Activated CD4-positive, alpha-beta T cell treated with anti-CD3 and anti-CD28 coated beads, Interleukin-2, Interleukin-6, amounts not matched to agents 100 ng/mL and 50 ng/mL, durations not matched to agents 16 hours and 8 hours (primary cell): ENCODE measurements around the gene RBM6.
"Not testable (repeated sequence)": the region's sequence is repeated elsewhere in the genome, so short reads cannot be mapped to it uniquely, and the experiment has no call there.

Experiments used
- DNase-seq: peaks from one replicate; pipeline ENCODE4 v3.0.0-alpha.2; 2020

The RBM6 gene

DNA sequence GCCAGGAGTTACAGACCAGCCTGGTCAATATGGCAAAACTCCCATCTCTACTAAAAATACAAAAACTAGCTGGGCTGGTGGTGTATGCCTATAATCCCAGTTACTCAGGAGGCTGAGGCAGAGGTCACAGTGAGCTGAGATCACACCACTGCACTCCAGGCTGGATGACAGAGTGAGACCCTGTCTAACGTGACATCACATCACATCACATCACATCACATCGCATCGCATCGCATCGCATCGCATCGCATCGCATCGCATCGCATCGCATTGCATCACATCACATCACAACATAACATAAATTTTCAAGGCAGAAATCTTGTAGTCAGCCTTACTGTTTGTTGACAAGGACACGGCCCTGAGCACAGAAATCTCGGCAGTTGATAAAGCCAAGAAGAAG, 44.4 kb downstream of the RBM6 start:
- DNase-seq = no peak

DNA sequence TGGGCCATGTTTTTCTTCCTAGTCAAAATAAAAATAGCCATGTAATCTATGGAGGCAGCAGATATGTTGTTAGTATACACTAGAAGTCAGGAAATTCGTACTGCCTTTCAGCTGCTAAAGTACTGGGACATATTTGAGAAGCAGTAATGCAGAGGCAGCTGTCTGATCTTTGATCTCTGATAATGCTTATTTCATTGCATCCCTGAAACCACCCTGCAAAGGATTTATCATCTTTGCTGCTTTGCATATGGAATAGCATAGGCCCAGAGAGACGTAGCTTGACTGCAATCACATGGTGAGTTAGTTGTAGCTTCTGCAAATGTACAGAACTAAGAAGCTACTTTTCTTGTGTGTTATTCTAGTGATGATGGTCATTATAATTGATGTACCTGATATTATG, 52.4 kb downstream of the RBM6 start:
- DNase-seq = no peak

DNA sequence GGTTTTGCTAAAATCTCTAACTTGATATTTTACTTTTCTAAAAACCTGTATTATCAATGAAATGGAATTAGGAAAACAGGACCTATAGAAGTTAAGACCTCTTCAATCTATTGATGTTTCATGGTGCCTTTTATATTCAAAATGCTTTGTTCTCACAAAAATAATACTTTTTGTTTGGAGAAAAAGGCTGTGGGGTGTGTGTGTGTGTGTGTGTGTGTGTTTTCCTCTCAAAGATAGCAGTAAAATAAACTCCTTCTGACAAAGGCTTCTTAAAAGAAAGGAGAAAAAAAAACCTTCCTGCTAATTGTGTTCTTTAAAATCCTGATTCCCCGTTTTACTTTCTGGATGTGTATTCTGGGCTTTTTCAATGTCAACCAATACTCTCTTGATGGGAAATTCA, 54.5 kb downstream of the RBM6 start:
- no peak for DNase-seq

DNA sequence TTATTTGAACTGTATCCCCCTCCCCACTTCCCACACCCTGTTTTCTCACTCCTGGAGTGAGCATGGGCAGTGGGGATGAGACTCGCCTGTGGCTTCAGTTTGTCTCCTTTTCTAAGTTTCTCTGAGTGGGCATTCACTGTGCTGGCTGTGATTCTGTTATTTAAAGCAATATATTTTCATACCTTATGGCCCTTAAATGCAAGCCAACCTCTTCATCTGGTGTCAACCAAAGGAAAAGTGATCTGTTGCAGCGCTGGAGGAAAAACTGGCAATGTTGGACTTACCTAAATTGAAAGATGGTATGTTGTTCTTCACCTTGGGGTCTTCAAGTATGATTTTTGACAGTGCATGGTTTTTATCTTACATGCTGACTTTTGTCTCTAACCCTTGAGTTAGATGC, 56.1 kb downstream of the RBM6 start:
- no peak for DNase-seq

DNA sequence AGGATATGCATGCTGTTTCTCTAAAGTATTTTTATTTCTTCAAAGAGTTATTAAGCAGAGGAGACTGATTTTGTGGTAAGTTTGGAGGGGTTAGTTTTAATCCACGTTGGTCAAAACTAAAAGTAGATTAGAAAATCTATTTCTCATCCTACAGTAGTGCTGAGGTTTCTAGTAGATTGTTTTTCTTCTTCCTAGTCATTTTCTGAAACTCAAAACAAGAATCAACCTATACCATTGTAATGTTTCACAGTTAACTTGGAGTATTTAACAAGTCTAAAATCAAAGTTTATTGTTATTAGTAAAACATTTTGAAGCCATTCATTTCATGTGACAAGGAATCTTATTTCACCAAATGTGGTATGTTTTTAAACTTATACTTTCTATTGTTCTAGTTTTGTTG, 57.9 kb downstream of the RBM6 start:
- no peak for DNase-seq

DNA sequence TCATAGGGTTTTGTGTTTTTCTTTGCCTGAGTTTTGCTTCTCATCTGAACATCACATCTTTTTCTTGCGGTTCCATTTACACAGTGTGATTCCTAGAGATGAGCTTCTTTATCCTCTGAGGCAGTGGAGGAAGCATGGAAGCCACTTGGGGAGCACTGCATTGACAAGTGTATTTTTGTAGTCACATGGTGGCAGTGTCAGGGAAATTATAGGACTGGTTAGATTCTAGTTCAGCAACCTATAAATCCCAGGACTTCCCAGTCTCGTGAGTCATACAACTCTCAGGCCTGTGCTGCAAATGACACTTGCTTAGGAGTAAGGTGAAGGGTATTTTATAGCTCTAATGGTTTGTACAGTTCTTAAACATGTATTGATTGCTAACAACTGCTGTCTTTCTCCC, 58.4 kb downstream of the RBM6 start:
- no peak for DNase-seq

DNA sequence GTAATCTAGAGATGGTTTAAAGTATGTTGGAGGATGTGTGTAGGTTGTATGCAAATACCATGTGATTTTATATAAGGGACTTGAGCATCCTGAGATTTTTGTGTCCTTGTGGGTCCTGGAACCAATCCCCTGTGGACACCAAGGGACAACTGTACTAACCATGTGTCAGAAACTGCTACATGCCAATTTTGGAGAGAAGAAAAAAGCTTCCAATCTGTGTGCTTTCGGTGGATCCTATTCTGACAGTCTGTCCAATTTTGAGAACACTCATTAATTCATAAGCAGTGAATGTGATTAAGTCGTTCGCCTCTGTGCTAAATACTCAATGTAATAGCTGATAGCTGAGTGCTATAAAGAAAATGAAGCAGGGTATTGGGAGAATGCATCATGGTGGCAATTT, 61.6 kb downstream of the RBM6 start:
- DNase-seq = no peak

DNA sequence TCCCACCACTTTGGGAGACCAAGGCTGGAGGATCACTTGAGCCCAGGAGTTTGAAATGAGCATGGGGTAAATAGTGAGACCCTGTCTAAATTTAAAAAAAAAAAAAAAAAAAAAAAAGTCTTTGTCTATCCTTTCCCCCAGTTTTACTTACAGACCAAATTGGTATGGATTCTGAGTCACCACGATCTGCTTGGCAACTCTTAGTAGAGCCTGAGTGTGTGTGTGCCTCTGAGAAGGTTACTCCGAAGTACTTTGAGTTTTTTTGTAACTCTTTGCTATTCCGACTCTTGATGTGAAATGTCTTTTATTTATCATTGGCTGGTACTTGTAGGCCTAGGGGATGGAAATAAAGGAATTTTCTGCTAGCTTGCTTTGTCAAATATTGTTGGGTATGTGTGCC, 63.3 kb downstream of the RBM6 start:
- no peak for DNase-seq

DNA sequence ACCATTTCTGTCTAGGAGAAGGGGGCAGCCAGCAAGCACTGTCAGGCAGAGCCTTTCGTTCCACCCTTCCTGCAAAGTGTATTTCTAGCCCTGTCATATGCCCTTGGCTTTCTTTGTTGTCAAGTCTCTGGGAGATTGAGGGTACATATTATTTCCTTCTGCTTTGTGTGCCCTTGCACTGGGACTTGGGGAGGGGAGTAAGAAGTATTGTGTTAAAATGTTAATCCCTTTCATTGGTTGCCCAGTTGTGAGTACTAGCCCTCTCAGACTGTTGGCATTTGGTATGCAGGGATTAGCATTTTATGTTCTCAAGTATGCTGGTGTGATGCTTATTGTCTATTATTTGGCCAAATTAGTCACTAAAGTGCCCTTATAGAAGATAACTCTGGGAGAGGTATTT, 63.9 kb downstream of the RBM6 start:
- no peak for DNase-seq

DNA sequence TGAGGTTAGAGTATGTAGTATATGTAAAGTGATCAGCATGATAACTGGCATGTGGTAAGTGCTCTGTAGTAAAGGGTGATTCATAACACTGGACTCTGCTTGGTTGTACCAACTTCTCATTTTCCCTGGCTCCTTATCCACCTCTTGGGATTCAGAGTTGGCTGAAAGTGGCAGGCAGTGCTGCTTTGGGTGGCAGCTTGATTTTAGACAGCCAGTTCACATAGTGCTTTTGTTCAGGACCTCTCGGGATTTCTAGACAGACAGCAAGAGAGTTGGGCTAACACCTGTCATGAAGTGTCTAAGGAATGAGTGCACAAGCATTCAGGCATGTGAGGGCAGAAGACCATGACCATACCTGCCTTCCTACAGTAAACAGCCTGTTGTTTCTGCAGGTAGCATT, 69.0 kb downstream of the RBM6 start:
- DNase-seq = no peak

DNA sequence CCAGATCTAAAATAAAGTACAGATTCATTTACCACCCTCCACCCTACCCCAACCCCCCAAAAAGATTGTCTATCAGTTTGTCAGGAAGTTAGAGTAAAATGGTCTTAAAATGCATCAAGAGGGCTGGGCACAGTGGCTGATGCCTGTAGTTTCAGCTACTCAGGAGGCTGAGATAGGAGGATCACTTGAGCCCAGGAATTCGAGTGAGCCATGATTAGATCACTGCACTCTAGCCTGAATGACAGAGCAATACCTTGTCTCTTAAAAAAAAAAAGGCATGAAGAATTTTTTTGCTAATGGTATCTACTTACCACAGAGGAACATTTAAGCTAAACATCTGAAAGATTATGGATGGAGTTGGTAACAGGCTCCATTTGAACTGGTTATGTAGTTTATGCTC, 71.0 kb downstream of the RBM6 start:
- no peak for DNase-seq

DNA sequence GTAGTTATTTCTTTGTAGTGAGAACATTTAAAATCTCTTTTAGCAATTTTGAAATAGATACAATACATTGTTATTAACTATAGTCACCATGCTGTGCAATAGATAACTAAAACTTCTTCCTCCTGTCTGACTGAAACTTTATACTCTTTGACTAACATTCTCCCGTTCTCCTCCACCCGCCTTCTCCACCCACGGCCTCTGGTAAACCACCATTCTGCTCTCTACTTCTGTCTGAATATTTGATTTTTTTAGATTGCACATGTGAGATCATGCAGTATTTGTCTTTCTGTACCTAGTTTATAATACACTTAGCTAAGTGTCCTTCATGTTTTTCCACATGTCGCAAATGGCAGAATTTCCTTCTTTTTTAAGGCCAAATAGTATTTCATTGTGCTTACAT, 76.0 kb downstream of the RBM6 start:
- no peak for DNase-seq

DNA sequence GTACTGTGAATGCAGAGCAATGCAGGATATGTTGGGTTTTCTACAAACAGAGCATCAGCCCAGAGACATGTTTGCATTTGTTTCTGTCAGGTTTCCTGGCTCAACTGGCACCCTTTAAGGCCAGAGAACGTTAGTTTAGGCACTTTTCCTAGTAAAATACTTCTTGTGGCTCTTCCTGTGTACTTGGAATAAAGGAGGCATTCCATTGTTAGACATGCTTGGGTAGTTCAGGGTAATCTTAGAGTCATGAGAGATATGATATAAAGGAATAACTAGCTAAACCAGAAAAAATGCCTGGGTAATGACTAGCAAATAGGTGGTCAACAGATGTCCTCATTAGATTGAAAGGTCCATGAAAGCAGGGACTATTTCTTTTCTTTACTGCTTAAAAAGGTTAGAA, 88.4 kb downstream of the RBM6 start:
- no peak for DNase-seq

DNA sequence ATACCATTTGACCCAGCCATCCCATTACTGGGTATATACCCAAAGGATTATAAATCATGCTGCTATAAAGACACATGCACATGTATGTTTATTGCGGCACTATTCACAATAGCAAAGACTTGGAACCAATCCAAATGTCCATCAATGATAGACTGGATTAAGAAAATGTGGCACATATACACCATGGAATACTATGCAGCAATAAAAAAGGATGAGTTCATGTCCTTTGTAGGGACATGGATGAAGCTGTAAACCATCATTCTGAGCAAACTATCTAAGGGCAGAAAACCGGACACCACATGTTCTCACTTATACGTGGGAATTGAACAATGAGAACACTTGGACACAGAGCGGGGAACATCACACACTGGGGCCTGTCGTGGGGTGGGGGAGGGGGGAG, 91.3 kb downstream of the RBM6 start:
- DNase-seq = not testable (repeated sequence)

DNA sequence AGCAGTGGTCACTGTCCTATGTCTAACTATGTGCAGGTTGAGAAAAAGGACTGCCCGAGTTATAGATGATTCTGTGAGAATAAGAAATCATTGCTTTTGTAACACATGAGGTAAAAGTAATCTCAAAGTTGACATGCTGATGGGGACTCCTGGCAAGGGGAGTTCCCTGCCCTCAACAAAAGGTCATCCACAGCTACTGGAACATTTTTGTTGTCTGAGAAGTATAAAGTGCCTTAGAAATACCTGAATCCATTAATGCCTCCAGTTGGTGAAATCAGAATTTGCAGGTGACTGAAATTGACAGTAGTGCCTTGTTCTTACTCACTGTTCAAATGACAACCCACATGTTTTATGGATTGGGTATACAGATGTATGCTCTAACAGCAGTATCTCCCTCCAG, 105.0 kb downstream of the RBM6 start:
- no peak for DNase-seq

DNA sequence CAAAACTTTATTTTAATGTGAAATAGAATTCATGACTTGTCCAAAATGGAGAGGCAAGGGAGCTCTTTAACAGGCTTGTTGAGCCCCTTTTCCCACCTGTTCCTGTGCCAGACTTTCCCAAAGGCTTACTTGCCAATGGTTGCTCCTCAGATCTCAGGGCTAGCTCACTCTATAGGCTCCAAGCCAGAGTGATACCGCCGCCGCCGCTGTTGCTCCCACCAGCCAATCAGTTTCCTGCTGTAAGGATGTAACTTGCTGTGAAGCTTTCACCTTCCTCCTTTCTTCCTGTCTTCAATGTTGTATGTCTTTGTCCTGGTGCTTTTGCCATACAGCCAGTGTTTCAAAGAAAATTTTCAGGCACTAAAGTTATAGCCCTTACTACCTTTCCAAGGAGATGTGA, 107.5 kb downstream of the RBM6 start:
- DNase-seq = no peak

DNA sequence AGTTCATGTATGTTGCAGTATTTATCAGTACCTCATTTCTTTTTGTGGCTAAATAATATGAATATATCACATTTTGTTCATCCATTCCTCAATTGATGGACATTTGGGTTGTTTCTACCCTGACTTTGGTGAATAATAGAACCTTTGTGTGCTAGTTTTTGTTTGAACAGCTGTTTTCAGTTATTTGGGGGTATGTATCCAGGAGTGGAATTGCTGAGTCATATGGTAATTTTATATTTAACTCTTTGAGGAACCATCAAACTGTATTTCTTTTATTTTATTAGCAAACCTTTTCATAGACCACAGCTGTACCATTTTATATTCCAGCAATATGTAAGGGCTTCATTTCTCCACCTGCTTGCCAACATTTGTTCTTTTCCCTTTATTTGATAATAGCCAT, 110.4 kb downstream of the RBM6 start:
- DNase-seq = no peak

DNA sequence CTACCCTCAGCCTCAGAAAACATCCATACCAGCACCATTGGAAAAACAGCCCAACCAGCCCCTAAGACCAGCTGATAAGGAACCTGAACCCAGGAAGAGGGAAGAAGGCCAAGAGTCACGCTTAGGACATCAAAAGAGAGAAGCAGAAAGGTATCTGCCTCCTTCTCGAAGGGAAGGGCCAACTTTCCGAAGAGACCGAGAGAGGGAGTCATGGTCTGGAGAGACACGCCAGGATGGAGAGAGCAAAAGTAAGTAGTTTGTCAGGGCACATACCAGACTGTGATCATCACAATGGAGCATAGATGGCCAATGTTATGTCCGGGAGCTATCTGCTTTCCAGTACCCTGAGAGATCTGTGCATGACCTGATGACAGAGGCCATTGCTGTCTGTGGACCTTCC, 117.8 kb downstream of the RBM6 start:
- DNase-seq = no peak

DNA sequence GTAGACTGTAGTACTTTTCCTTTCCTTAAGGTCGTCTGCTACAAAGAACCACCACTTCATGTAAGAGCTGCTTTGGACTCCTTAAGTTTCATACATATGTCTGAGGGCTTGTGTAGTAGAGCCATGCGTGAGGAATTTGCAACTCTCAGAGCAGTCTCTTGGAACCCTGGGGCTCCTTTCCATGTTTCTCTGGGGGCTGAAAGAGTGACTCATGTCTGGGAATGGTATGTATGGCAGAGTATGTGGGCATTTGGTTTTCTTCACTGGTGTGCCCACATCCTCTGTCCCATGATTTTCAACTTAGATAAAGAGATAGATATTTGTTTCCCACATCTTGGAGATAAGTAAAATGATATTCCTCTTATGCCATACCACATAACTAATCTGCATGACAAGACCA, 128.2 kb downstream of the RBM6 start:
- DNase-seq = no peak

DNA sequence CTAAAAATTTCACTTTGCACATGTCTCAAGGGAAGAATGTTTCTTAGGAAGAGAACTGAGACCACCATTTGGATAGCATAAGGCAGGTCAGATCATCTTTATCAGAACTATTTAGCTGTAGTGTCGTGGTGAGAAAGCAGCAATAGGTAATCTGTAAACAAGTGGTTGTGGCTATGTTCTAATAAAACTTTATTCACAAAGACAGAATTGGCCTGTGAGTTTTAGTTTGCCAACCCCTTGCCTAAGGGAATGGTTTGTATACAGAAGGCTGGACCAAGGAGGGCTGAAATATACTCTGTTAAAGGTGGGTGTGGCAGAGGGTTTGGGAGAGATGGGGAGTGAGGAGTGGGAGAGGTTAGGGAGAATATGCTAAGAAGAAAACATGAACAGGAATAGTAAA, 138.1 kb downstream of the RBM6 start:
- no peak for DNase-seq

DNA sequence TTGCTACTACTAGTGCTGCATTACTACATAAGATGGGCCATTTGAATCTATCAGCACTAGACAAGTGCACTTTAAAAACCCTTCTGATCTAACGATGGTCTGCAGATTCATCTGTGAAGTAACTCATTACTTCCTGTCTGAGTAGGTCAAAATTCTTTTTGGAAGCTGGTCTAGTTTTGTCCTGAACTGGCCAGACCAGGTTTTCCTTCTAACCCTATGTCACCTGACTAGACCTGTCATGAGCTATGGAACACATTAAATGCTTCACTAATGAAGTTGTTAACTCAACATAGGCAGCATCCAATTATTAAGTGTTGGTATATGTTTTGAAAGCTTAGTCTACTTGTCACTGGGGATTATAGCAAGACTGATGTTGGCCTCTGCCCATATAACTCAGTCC, 138.7 kb downstream of the RBM6 start:
- DNase-seq = peak; percentile 14

DNA sequence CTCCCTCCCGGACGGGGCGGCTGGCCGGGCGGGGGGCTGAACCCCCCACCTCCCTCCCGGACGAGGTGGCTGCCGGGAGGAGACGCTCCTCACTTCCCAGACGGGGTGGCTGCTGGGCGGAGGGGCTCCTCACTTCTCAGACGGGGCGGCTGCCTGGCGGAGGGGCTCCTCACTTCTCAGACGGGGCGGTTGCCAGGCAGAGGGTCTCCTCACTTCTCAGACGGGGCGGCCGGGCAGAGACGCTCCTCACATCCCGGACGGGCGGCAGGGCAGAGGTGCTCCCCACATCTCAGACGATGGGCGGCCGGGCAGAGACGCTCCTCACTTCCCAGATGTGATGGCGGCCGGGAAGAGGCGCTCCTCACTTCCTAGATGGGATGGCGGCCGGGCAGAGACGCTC, 145.0 kb downstream of the RBM6 start:
- not testable (repeated sequence) for DNase-seq

DNA sequence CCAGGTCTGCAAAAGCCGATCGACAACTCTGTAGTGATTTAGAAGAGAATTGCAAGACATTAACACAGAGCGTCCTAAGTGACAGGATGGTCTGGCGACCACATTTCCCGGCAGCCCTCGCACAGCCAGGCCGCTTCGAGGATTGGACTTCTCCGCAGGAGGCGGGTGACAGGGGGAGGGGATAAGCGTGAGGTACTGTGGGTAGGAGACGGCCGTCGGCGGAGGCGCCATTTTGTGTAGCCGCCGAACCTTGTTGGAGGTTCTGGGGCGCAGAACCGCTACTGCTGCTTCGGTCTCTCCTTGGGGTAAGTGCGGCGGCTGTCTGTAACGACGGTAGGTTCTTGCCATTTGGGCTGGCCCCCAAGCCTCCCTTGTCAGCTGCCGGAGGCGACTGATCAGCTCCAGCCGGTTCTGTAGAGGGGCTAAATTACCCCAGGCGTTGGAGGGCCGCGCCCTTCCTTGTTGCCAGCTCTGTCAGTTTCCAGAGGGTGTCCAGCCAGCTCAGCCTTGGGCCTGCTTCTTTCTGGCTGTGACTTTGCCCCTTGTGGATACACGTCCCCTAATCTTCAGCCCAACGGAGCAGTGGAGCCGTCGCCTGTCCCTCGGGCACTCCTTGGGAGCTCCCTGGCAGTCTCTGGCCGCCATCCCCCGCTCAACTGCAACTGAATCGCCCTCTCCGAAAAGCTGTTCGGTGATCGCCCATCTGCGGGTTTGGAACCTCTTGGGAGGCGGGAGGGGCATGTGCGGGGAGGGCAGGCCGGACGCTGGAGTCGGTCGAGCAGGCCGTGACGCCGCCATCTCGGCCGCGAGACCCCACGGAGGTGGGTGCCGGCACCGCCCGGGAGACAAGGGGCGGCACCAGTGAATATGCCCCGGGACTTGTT, 149.0 kb downstream of the RBM6 start, which contains the start of gene RBM5:
RBM5 (plus strand) TSS at position 195 of the 884 bp plus-strand sequence. CDS start 1,516 bp downstream, outside the sequence.
- peak; percentile 97 for DNase-seq

DNA sequence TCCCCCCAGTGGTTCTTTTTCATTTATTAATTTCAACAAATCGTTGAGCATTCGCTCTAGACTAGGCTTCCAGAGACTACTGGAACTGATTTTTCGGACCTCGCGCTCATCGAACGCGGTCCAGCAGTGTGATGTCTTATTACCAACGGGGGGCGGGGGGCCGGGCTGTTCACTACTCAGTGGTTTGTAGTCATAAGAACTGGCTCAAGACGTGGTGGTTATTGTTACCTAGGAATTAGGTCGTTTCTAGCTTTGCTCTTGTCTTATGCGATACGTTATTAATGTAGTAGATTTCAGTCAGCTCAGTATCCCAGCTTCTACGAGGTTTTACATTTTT, 149.6 kb downstream of the RBM6 start:
- no peak for DNase-seq

DNA sequence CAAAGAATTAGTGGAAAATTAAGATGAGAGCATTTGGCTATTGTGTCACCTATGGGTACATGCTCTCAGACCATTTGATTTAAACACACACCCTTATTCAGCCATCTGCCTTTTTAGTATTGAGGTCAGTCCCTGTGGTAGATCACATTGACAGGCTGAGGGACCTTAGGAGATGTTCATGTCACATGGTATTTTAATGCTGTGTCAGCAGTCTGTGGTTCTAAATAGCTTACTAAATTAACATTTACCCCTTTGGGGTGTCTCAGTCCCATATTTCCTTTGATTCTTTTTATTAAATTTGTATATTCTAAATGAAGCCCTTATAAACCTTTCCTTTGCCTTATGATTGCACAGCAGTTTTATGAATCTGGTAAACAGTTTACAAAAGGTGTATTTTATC, 151.0 kb downstream of the RBM6 start:
- peak; percentile 7 for DNase-seq
